GM23248 (cell line): ENCODE results near the gene SARNP. TPM values are rescaled to one million over a fixed set of nuclear protein-coding genes. Genes with fewer than 3 reads are reported as not detected.
A peak's percentile ranks its signal among the peaks of the same experiment; 100 is the strongest.

Experiments used
- DNase-seq: peaks from one replicate; pipeline ENCODE4 v3.0.0-alpha.2; 2015
- H2AFZ ChIP-seq: fragments of 200-600 bp; sonication (generic); 2 replicates; pipeline ENCODE4 v1.6.1; 2016; ENCODE audit warnings: antibody characterized with exemption
- H3F3A ChIP-seq: fragments of 200-600 bp; sonication (generic); 2 replicates; pipeline ENCODE4 v1.6.1; 2016; ENCODE audit warnings: mild to moderate bottlenecking, antibody characterized with exemption, mixed run types; ENCODE audit not compliant: insufficient read depth
- H3K27ac ChIP-seq: fragments of 200-600 bp; sonication (generic); 2 replicates; pipeline ENCODE4 v1.5.1; 2016; ENCODE audit warnings: mild to moderate bottlenecking
- H3K27me3 ChIP-seq: fragments of 200-600 bp; sonication (generic); replicated peaks from 2 replicates; pipeline ENCODE4 v1.6.1; 2016; ENCODE audit warnings: mild to moderate bottlenecking; ENCODE audit not compliant: insufficient read depth
- H3K36me3 ChIP-seq: fragments of 200-600 bp; sonication (generic); 2 replicates; pipeline ENCODE4 v1.6.1; 2016; ENCODE audit warnings: low read depth, mild to moderate bottlenecking
- H3K4me1 ChIP-seq: fragments of 200-600 bp; sonication (generic); 2 replicates; pipeline ENCODE4 v1.6.1; 2016; ENCODE audit warnings: mild to moderate bottlenecking; ENCODE audit not compliant: insufficient read depth
- H3K4me2 ChIP-seq: fragments of 200-600 bp; sonication (generic); one replicate; pipeline ENCODE4 v1.6.1; 2016; ENCODE audit warnings: mild to moderate bottlenecking; ENCODE audit not compliant: unreplicated experiment
- H3K4me3 ChIP-seq: fragments of 200-600 bp; sonication (generic); 2 replicates; pipeline ENCODE4 v1.5.1; 2016; ENCODE audit warnings: mild to moderate bottlenecking
- H3K79me2 ChIP-seq: fragments of 200-600 bp; sonication (generic); 2 replicates; pipeline ENCODE4 v1.6.1; 2016; ENCODE audit warnings: mild to moderate bottlenecking; ENCODE audit not compliant: insufficient read depth
- H3K9ac ChIP-seq: fragments of 200-600 bp; sonication (generic); 2 replicates; pipeline ENCODE4 v1.6.1; 2016; ENCODE audit warnings: mild to moderate bottlenecking
- H3K9me2 ChIP-seq: fragments of 200-600 bp; sonication (generic); 2 replicates; pipeline ENCODE4 v1.6.1; 2016; ENCODE audit warnings: mixed run types, mild to moderate bottlenecking, moderate library complexity; ENCODE audit not compliant: insufficient read depth
- H3K9me3 ChIP-seq: fragments of 200-600 bp; sonication (generic); one replicate; pipeline ENCODE4 v1.6.1; 2017; ENCODE audit warnings: low read depth
- H4K20me1 ChIP-seq: fragments of 200-600 bp; sonication (generic); 2 replicates; pipeline ENCODE4 v1.6.0; 2016; ENCODE audit not compliant: insufficient read depth
- EZH2 ChIP-seq: fragments of 200-600 bp; sonication (generic); IDR thresholded peaks from 2 replicates; pipeline ENCODE4 v1.6.1; 2018; ENCODE audit warnings: antibody characterized with exemption, mild to moderate bottlenecking; ENCODE audit not compliant: insufficient read depth, poor library complexity, severe bottlenecking
- EZH2phosphoT487 ChIP-seq: fragments of 200-600 bp; sonication (generic); IDR thresholded peaks from 2 replicates; pipeline ENCODE4 v1.6.1; 2018; ENCODE audit warnings: antibody characterized with exemption, moderate library complexity, mild to moderate bottlenecking, low read depth; ENCODE audit not compliant: insufficient read depth
- WGBS, 2 experiments: methylation state at CpG; one replicate each; pipeline ENCODE4 v1.1.6; 2015 to 2017; ENCODE audit warnings: low lambda C conversion rate in 2 of 2, low coverage in 1 of 2; ENCODE audit errors: missing lambda C conversion rate in 2 of 2; 5-methylcytosine and 5-hydroxymethylcytosine counted together
- in situ Hi-C: fragments of 300-500 bp; cut with MboI; formaldehyde crosslinking; loops from 2 replicates; pipeline ENCODE4 v1.15.0; 2020
- polyA plus RNA-seq: library from polyadenylated mRNA; unstranded; fragments of >200 nt; fragmentation: Nextera tagmentation; extraction: Ambion mirVana; gene quantifications from 2 replicates; pipeline ENCODE4 v1.2.1, GENCODE V29; 2016
- total RNA-seq: library from RNA; depleted of rRNA; stranded (reverse); fragments of >200 nt; shearing (Covaris generic); gene quantifications from 2 replicates; pipeline ENCODE4 v1.2.3, GENCODE V29; 2014

The SARNP gene
- total and polyA plus RNA-seq, 2 experiments from 2014 or later = 53.6 to 131 TPM

GRCh38 chr12:55797068-55797467, 20.5 kb downstream of the SARNP start:
- Histone ChIP-seq H3K4me3 (no peak overlapping the region), H3K9me3 (no peaks in the 10 kb centered on the region), H3K36me3 (peaks cover 72% of the 10 kb centered on the region), H3K4me2 (no peak overlapping the region), H3K79me2 (peaks cover 95% of the 10 kb centered on the region), H3K9ac (no peak overlapping the region), H3K9me2 (no peaks in the 10 kb centered on the region), H3K27ac (no peak overlapping the region), H4K20me1 (no peaks in the 10 kb centered on the region), H3K4me1 (no peaks in the 10 kb centered on the region), H3F3A (no peaks in the 10 kb centered on the region; the same call in 1 of the 2 replicates), H3K27me3 (no peaks in the 10 kb centered on the region), H2AFZ (no peak overlapping the region)
- no peak for TF ChIP-seq EZH2
- TF ChIP-seq EZH2phosphoT487 = no peak
- 77 to 78% methylated on average over 5 of the region's 5 CpGs for WGBS, 2 experiments
- peak; percentile 59 for DNase-seq
- in situ Hi-C loops = no loop called here

DNA sequence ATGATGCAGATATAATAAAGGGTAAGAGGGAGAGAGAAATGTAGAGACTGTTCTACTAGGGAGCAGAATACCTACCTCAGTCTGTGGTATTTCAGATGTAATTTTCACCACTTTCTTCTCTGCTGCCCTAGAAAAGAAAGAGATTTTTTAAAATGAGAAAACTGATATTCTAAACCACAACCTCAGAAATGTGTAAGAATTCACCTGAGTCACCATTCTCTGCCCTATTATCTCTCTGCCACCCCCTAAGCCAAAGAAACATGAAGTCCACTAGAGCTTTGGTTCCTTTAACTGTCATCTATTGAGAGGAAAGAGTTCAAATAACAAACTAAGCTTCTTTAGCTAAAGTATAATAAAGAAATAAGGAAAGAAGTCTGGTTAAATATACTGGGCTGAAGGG, 21.6 kb downstream of the SARNP start:
- no peak for TF ChIP-seq EZH2phosphoT487
- no peak for TF ChIP-seq EZH2
- no peak for DNase-seq
- no peak overlapping the region for H3K4me3 ChIP-seq
- no peak overlapping the region for H3K9ac ChIP-seq
- no peak overlapping the region for H3K4me2 ChIP-seq
- no peaks in the 10 kb centered on the region for H3K27me3 ChIP-seq
- peaks cover 91% of the 10 kb centered on the region for H3K79me2 ChIP-seq
- H2AFZ ChIP-seq = no peak overlapping the region
- H3F3A ChIP-seq = no peaks in the 10 kb centered on the region; the same call in 1 of the 2 replicates
- H4K20me1 ChIP-seq = no peaks in the 10 kb centered on the region
- H3K9me3 ChIP-seq = no peaks in the 10 kb centered on the region
- no peaks in the 10 kb centered on the region for H3K9me2 ChIP-seq
- in situ Hi-C loops = no loop called here
- H3K4me1 ChIP-seq = no peaks in the 10 kb centered on the region
- H3K27ac ChIP-seq = no peak overlapping the region
- peaks cover 68% of the 10 kb centered on the region for H3K36me3 ChIP-seq

GRCh38 chr12:55789893-55790292, 27.6 kb downstream of the SARNP start:
- H3K9me3 ChIP-seq = no peaks in the 10 kb centered on the region
- H3K4me2 ChIP-seq = no peak overlapping the region
- DNase-seq = no peak
- peaks cover 68% of the 10 kb centered on the region for H3K79me2 ChIP-seq
- H3K36me3 ChIP-seq = peaks cover 71% of the 10 kb centered on the region
- TF ChIP-seq EZH2 = no peak
- no peak for TF ChIP-seq EZH2phosphoT487
- H2AFZ ChIP-seq = no peak overlapping the region
- H3K27me3 ChIP-seq = no peaks in the 10 kb centered on the region
- H3K9me2 ChIP-seq = no peaks in the 10 kb centered on the region
- in situ Hi-C loops = no loop called here
- H3K4me1 ChIP-seq = no peaks in the 10 kb centered on the region
- no peaks in the 10 kb centered on the region for H4K20me1 ChIP-seq
- H3K9ac ChIP-seq = no peak overlapping the region
- 88% methylated on average over 4 of the region's 4 CpGs for WGBS, 2 experiments
- H3K27ac ChIP-seq = no peak overlapping the region
- H3F3A ChIP-seq = no peaks in the 10 kb centered on the region
- no peak overlapping the region for H3K4me3 ChIP-seq

GRCh38 chr12:55789171-55789570, 28.4 kb downstream of the SARNP start:
- no peak overlapping the region for H2AFZ ChIP-seq
- peaks cover 72% of the 10 kb centered on the region for H3K36me3 ChIP-seq
- no peak for TF ChIP-seq EZH2phosphoT487
- TF ChIP-seq EZH2 = no peak
- no peak overlapping the region for H3K4me3 ChIP-seq
- no peaks in the 10 kb centered on the region for H3K9me2 ChIP-seq
- peaks cover 68% of the 10 kb centered on the region for H3K79me2 ChIP-seq
- H3K4me1 ChIP-seq = no peaks in the 10 kb centered on the region
- H3F3A ChIP-seq = no peaks in the 10 kb centered on the region
- H4K20me1 ChIP-seq = no peaks in the 10 kb centered on the region
- no peaks in the 10 kb centered on the region for H3K9me3 ChIP-seq
- no peak overlapping the region for H3K4me2 ChIP-seq
- no peak overlapping the region for H3K27ac ChIP-seq
- DNase-seq = no peak
- WGBS, 2 experiments = 97% methylated on average over 2 of the region's 2 CpGs
- in situ Hi-C loops = no loop called here
- no peaks in the 10 kb centered on the region for H3K27me3 ChIP-seq
- H3K9ac ChIP-seq = no peak overlapping the region

- Histone ChIP-seq H4K20me1 (no peaks in the 10 kb centered on the region), H3K4me2 (no peak overlapping the region), H3K9ac (no peak overlapping the region), H3K4me3 (no peak overlapping the region), H3K9me2 (no peaks in the 10 kb centered on the region), H2AFZ (no peak overlapping the region), H3K27me3 (no peaks in the 10 kb centered on the region), H3K79me2 (peaks cover 63% of the 10 kb centered on the region), H3K36me3 (peaks cover 67% of the 10 kb centered on the region), H3K27ac (no peak overlapping the region), H3K4me1 (no peaks in the 10 kb centered on the region), H3F3A (no peaks in the 10 kb centered on the region), H3K9me3 (no peaks in the 10 kb centered on the region)
- in situ Hi-C loops = no loop called here
- 75 to 76% methylated on average over 7 of the region's 7 CpGs for WGBS, 2 experiments
- no peak for DNase-seq
- TF ChIP-seq EZH2 (no peak), EZH2phosphoT487 (no peak)
Measured at GRCh38 chr12:55788546-55788945, 29.0 kb downstream of the SARNP start.
